Activated naive CD8-positive, alpha-beta T cell treated with anti-CD3 and anti-CD28 coated beads, Interleukin-2, amount 10 ng/mL, durations not matched to agents 7 days and 5 days (primary cell): Measurements from ENCODE around the gene ZNF69. TPM values are rescaled to one million over a fixed set of nuclear protein-coding genes. Genes with fewer than 3 reads are reported as not detected.
"Not testable (repeated sequence)": the region's sequence is repeated elsewhere in the genome, so short reads cannot be mapped to it uniquely, and the experiment has no call there.

Source experiments
- ATAC-seq: fragments of 150-1000 bp; cut with Tn5 transposase; one replicate; pipeline ENCODE4 v1.10.0; 2021; ENCODE audit warnings: low read depth, moderate library complexity
- POLR2A ChIA-PET: fragments of 350-600 bp; sonication (Branson Sonifier 250); formaldehyde crosslinking; loops from one replicate; lab custom pipeline; 2021; ENCODE audit warnings: antibody characterized with exemption; lab: Charles Lee
- DNase-seq: peaks from one replicate; pipeline ENCODE4 v3.0.0; 2021
- H3K27ac Mint-ChIP-seq: one replicate; pipeline ENCODE4 v1.8.0; 2022; ENCODE audit warnings: mild to moderate bottlenecking, mixed read lengths
- H3K27me3 Mint-ChIP-seq: one replicate; pipeline ENCODE4 v1.8.0; 2022; ENCODE audit warnings: mild to moderate bottlenecking, moderate library complexity, mixed read lengths
- H3K36me3 Mint-ChIP-seq: one replicate; pipeline ENCODE4 v1.8.0; 2021; ENCODE audit warnings: mild to moderate bottlenecking, mixed read lengths
- H3K4me1 Mint-ChIP-seq: one replicate; pipeline ENCODE4 v1.8.0; 2021; ENCODE audit warnings: mixed read lengths
- H3K4me3 Mint-ChIP-seq: one replicate; pipeline ENCODE4 v1.8.0; 2022; ENCODE audit warnings: mild to moderate bottlenecking, moderate library complexity, mixed read lengths
- H3K9me3 Mint-ChIP-seq: one replicate; pipeline ENCODE4 v1.8.0; 2021; ENCODE audit warnings: mixed read lengths
- total RNA-seq, 2 experiments: library from RNA; stranded (reverse); gene quantifications; one replicate each; pipeline ENCODE4 v1.2.3, GENCODE V29; 2021

ZNF69 gene
- total RNA-seq, 2 experiments from 2014 or later, result 4.5 to 5.8 TPM

DNA sequence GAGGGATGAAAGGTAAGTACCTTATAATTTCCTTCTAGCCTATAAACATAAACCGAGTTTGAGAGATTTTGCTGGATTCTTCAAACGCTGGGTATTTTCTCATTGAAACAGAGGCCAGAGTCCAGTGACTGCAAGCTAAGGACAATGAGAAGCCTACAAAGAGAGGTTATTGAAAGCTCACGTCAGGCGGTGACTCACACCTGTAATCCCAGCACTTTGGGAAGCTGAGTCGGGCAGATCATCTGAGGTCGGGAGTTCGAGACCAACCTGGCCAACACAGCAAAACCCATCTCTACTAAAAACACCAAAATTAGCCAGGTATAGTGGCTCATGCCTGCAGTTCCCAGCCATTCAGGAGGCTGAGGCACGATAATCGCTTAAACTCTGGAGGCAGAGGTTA lies 15.0 kb upstream of the ZNF69 start:
- peaks cover 32% of the 10 kb centered on the region for H3K9me3 Mint-ChIP-seq

DNA sequence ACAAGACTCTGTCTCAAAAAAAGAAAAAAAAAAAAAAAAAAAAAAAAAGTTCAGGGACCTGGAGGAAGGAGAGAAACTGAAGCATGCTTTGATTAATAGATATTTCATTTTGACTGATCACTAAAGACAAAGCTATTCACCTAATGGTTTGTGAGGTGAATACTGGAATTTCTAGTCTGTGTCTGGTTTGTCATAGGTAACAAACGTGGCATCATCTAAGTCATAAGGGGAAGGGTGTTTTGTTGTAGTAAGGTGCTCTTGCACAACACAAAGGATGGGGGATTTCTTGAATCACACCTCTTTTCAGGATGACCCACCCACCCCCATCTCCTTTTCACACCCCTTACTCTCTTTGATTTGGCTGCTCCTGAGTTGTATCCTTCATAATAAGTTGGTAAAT lies 13.8 kb upstream of the ZNF69 start:
- Mint-ChIP-seq H3K4me3 (no peak overlapping the region), H3K4me1 (no peaks in the 10 kb centered on the region), H3K27ac (no peak overlapping the region), H3K9me3 (peaks cover 21% of the 10 kb centered on the region), H3K27me3 (no peaks in the 10 kb centered on the region), H3K36me3 (peaks cover 9% of the 10 kb centered on the region)
- POLR2A ChIA-PET, result no interaction called here
- DNase-seq (no peak), ATAC-seq (no peak)

More for the DNA sequence above, 15.0 kb upstream of the ZNF69 start:
- H3K27ac Mint-ChIP-seq, result no peak overlapping the region
- ATAC-seq (no peak), DNase-seq (no peak)
- H3K36me3 Mint-ChIP-seq, result peaks cover 20% of the 10 kb centered on the region
- no peaks in the 10 kb centered on the region for H3K4me1 Mint-ChIP-seq
- POLR2A ChIA-PET, result no interaction called here
- H3K27me3 Mint-ChIP-seq, result no peaks in the 10 kb centered on the region
- H3K4me3 Mint-ChIP-seq, result no peak overlapping the region

DNA sequence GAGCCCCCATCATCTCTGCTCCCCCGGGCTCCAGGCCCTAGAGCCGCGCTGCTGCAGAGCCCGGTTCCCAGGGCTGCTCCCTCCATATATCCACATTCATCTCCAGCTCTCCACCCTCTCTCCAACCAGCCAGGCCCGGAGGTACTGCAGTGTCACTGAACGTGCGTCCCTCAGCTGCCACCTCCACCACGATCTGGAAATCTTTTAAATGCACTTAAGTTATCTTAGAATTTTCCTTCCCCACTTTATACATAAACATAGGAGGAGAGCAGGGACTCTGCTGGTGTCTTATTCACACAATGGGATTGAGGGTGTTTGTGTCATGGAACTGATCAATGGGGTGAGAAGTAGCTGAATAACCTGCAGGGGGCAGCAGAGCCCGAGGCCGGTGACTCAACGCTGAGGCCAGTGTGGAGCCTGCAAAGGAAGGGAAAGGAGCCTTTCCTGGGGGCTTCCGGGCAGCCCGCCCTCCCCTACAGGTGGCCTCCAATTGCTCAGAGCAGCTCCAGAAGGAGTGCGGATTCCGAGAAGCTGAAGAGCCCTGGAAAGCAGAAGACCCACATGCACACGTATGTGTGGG lies 7.8 kb upstream of the ZNF69 start:
- POLR2A ChIA-PET, result interaction anchor here (1.3 kb wide), 1 partner anchor 109 kb away, joined by 4 read pairs; no protein-coding TSS in a partner anchor
- DNase-seq (peak; percentile 63), ATAC-seq (peak; percentile 67)
- not testable (repeated sequence) for H3K4me1 Mint-ChIP-seq, H3K36me3 Mint-ChIP-seq, H3K27me3 Mint-ChIP-seq, H3K9me3 Mint-ChIP-seq, H3K4me3 Mint-ChIP-seq, H3K27ac Mint-ChIP-seq

GRCh38 chr19:11880598-11880997 lies 7.0 kb upstream of the ZNF69 start:
- DNase-seq, result no peak
- POLR2A ChIA-PET, result interaction anchor here (1.3 kb wide), 1 partner anchor 108 kb away, joined by 4 read pairs; no protein-coding TSS in a partner anchor
- H3K4me1 Mint-ChIP-seq, result peaks cover 2% of the 10 kb centered on the region
- no peak for ATAC-seq
- no peak overlapping the region for H3K27ac Mint-ChIP-seq
- peaks cover 5% of the 10 kb centered on the region for H3K27me3 Mint-ChIP-seq
- no peak overlapping the region for H3K4me3 Mint-ChIP-seq
- no peaks in the 10 kb centered on the region for H3K36me3 Mint-ChIP-seq
- peaks cover 1% of the 10 kb centered on the region for H3K9me3 Mint-ChIP-seq

DNA sequence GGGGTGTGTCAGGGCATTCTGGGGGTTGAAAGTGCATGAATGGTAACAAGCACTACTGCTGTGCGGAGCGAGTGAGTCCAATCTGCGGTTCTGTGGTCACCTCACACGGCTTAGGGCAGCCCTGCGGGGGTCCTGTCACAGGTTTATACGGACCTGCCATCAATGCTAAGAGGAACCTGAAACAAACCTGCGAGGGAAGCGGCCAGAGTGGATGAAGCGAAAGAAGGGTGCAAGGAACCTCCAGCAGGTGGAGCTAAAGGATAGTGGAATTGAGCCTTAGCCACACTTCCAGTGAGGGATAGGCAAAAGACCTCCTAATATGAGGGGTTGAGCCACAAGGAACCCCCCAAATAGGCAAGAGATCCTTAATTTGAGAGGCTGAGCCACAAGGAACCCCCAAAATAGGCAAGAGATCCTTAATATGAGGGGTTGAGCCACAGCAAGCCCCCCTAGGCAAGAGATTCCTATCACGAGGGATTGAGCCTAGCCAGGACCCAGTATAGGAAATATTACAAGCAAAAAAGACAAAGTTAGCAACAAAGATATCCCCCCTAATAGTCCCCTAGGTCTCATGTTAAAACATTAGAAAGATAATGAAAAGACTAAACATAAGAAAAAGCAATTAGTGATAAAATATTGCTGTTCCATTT lies 6.3 kb upstream of the ZNF69 start:
- peak; percentile 80 for ATAC-seq
- POLR2A ChIA-PET, result no interaction called here
- no peaks in the 10 kb centered on the region for H3K36me3 Mint-ChIP-seq
- H3K27ac Mint-ChIP-seq, result no peak overlapping the region
- H3K4me3 Mint-ChIP-seq, result no peak overlapping the region
- H3K27me3 Mint-ChIP-seq, result peaks cover 5% of the 10 kb centered on the region
- peak; percentile 56 for DNase-seq
- H3K9me3 Mint-ChIP-seq, result peaks cover 3% of the 10 kb centered on the region
- peaks cover 2% of the 10 kb centered on the region for H3K4me1 Mint-ChIP-seq

GRCh38 chr19:11882606-11883005 lies 5.0 kb upstream of the ZNF69 start:
- ATAC-seq, result no peak
- Mint-ChIP-seq H3K4me1 (peaks cover 7% of the 10 kb centered on the region), H3K27me3 (peaks cover 5% of the 10 kb centered on the region), H3K27ac (no peak overlapping the region), H3K4me3 (no peak overlapping the region), H3K9me3 (peaks cover 3% of the 10 kb centered on the region), H3K36me3 (no peaks in the 10 kb centered on the region)
- no peak for DNase-seq
- POLR2A ChIA-PET, result interaction anchor here (1.0 kb wide), 1 partner anchor 84 kb away, joined by 3 read pairs; the partner anchor contains the start of gene ZNF491

DNA sequence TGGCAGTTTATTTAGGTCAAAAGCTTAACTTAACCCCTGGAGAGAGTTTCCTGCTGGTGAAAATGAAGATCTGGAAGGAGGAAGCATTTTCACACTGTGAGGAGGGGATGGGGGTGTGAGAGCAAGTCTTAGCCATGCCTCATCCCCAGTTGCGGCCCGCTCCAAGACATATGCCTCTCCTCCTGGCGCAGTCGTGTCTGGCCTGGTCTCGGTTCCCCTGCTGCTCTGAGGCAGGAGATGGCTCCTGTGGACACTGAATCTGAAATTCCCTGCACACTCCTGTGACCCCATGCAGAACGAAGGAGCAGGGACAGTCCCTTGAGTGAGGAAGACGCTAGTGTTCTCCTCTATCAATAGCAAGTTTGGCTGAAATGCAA lies 360 bp upstream of the ZNF69 start:
- POLR2A ChIA-PET, result interaction anchor here (0.6 to 1.5 kb wide), 2 partner anchors 37 to 68 kb away, joined by 3 to 6 read pairs; partner anchors contain the start of gene ZNF700
- Mint-ChIP-seq H3K4me3 (peak overlapping the region; percentile 87), H3K9me3 (peaks cover 3% of the 10 kb centered on the region), H3K36me3 (no peaks in the 10 kb centered on the region), H3K4me1 (peaks cover 16% of the 10 kb centered on the region), H3K27ac (peak overlapping the region; percentile 89), H3K27me3 (peaks cover 5% of the 10 kb centered on the region)
- no peak for DNase-seq
- ATAC-seq, result peak; percentile 4

DNA sequence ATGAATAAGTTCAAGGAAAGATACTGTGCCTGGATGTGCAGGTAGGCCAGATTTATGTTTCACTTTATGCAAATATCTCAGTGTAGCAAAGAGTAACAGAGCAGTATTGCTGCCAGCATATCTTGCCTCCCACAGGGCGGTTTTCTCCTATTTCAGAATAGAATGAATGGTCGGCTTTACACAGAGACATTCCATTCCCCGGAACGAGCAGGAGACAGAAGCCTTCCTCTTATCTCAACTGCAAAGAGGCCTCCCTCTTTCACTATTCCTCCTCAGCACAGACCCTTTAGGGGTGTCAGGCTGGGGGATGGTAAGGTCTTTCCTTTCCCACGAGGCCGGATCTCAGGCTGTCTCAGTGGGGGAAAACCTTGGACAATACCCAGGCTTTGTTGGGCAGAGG lies 2.3 kb downstream of the ZNF69 start:
- H3K27ac Mint-ChIP-seq, H3K4me3 Mint-ChIP-seq: not testable (repeated sequence)

DNA sequence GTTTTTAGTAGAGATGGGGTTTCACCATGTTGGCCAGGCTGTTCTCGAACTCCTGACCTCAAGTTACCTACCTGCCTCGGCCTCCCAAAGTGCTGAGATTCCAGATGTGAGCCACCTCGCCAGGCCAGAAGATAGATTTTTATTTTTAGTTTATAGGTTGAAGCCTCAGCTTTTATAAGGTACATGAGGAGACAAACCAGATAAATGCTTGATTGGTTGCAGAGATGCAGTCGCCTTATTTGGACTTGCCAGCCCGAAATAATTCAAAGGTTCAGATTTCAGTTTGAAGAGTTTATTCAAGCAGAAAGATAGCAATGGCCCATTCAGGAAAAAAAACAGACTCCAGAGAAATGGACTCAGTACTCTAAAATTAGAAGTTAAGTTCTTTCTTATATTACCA lies 3.1 kb downstream of the ZNF69 start:
- no peaks in the 10 kb centered on the region for H3K27me3 Mint-ChIP-seq
- DNase-seq, result no peak
- H3K36me3 Mint-ChIP-seq, result peaks cover 8% of the 10 kb centered on the region
- H3K27ac Mint-ChIP-seq, result no peak overlapping the region
- H3K4me3 Mint-ChIP-seq, result no peak overlapping the region
- peaks cover 8% of the 10 kb centered on the region for H3K9me3 Mint-ChIP-seq
- peaks cover 16% of the 10 kb centered on the region for H3K4me1 Mint-ChIP-seq
- POLR2A ChIA-PET, result no interaction called here
- ATAC-seq, result no peak

More for the DNA sequence above, 2.3 kb downstream of the ZNF69 start:
- H3K27me3 Mint-ChIP-seq, H3K36me3 Mint-ChIP-seq, ATAC-seq, POLR2A ChIA-PET, DNase-seq, H3K9me3 Mint-ChIP-seq: not testable (repeated sequence)
- peaks cover 16% of the 10 kb centered on the region for H3K4me1 Mint-ChIP-seq

DNA sequence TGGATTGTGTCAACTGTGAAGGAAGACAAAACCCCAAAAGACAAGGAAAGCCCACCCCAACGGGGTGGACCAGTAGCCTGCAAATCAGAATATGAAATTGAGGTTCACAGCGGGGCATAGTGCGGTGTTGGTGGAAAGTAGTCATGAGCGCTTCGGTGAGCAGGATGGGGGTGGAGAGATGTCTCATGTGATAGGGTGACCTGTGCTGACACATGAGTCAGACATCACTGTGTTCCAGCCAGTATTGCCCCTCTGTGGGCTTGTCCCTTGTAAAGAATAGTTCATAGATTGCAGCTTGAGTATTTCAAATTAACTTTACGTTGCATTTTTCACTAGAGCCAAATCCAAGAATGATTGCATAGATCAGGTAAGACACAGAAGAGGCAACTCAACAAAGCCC lies 7.3 kb downstream of the ZNF69 start:
- Mint-ChIP-seq H3K36me3 (peaks cover 13% of the 10 kb centered on the region), H3K4me3 (no peak overlapping the region)
- POLR2A ChIA-PET, result no interaction called here

DNA sequence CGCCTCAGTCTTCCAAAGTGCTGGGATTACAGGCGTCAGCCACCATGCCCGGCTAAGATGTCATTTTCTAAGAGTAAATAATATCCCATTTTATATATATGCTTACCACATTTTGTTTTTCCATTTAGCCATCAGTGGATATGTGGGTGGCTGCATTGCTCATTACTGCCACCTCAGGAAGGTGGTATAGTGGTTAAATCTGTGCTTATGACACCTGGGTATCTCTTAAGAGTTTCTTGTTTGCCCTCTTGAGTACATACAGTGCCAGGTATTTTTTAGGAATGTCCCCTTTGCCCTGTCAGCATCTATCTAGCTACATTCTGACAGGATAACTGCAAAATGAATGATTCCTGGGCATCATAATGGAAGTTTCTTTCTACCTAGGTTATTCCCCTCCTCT lies 14.6 kb downstream of the ZNF69 start:
- Mint-ChIP-seq H3K4me3 (no peak overlapping the region), H3K27ac (no peak overlapping the region), H3K9me3 (peaks cover 39% of the 10 kb centered on the region), H3K4me1 (no peaks in the 10 kb centered on the region), H3K27me3 (no peaks in the 10 kb centered on the region), H3K36me3 (peaks cover 37% of the 10 kb centered on the region)
- POLR2A ChIA-PET, result no interaction called here
- ATAC-seq (no peak), DNase-seq (no peak)

More for the DNA sequence above, 7.3 kb downstream of the ZNF69 start:
- no peaks in the 10 kb centered on the region for H3K27me3 Mint-ChIP-seq
- no peaks in the 10 kb centered on the region for H3K4me1 Mint-ChIP-seq
- no peak for DNase-seq
- no peak overlapping the region for H3K27ac Mint-ChIP-seq
- ATAC-seq, result no peak
- peaks cover 13% of the 10 kb centered on the region for H3K9me3 Mint-ChIP-seq

- POLR2A ChIA-PET, result no interaction called here
- H3K36me3 Mint-ChIP-seq, result peaks cover 39% of the 10 kb centered on the region
- ATAC-seq, result no peak
Measured at GRCh38 chr19:11905928-11906327, 18.3 kb downstream of the ZNF69 start.

DNA sequence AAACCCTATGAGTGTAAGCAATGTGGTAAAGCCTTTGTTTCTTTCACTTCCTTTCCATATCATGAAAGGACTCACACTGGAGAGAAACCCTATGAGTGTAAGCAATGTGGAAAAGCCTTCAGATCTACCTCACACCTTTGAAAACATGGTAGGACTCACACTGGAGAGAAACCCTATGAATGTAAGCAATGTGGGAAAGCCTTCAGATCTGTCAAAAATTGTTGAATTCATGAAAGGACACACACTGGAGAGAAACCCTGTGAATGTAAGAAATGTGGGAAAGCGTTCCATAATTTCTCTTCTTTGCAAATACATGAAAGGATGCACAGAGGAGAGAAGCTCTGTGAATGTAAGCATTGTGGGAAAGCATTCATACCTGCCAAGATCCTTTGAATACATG lies 24.4 kb downstream of the ZNF69 start:
- peaks cover 30% of the 10 kb centered on the region for H3K9me3 Mint-ChIP-seq

More at GRCh38 chr19:11905928-11906327, 18.3 kb downstream of the ZNF69 start:
- Mint-ChIP-seq H3K9me3 (peaks cover 47% of the 10 kb centered on the region), H3K27ac (no peak overlapping the region), H3K4me3 (no peak overlapping the region), H3K4me1 (no peaks in the 10 kb centered on the region), H3K27me3 (no peaks in the 10 kb centered on the region)
- DNase-seq, result no peak

More for the DNA sequence above, 24.4 kb downstream of the ZNF69 start:
- H3K27ac Mint-ChIP-seq, POLR2A ChIA-PET, H3K4me1 Mint-ChIP-seq, DNase-seq, H3K4me3 Mint-ChIP-seq, H3K27me3 Mint-ChIP-seq, ATAC-seq: not testable (repeated sequence)
- peaks cover 12% of the 10 kb centered on the region for H3K36me3 Mint-ChIP-seq
